GM21723 (cell line): ENCODE data around the gene COL15A1.

Experiments used
- ATAC-seq: cut with Tn5 transposase; IDR thresholded peaks from one replicate; pipeline ENCODE4 v1.9.1; 2021; ENCODE audit warnings: mild to moderate bottlenecking, moderate library complexity; ENCODE audit not compliant: unreplicated experiment

Gene COL15A1

GRCh38 chr9:98915599-98915998, 28.1 kb upstream of the COL15A1 start:
- no peak for ATAC-seq

- no peak for ATAC-seq
Observed at GRCh38 chr9:98916660-98917059, 27.0 kb upstream of the COL15A1 start.

GRCh38 chr9:98917746-98918487, 25.8 kb upstream of the COL15A1 start:
- no peak for ATAC-seq

GRCh38 chr9:98921732-98922131, 22.0 kb upstream of the COL15A1 start:
- no peak for ATAC-seq

GRCh38 chr9:98922721-98923435, 20.8 kb upstream of the COL15A1 start:
- ATAC-seq = no peak

- no peak for ATAC-seq
Observed at GRCh38 chr9:98923451-98924123, 20.1 kb upstream of the COL15A1 start.

- no peak for ATAC-seq
Observed at GRCh38 chr9:98924946-98925820, 18.5 kb upstream of the COL15A1 start.

- ATAC-seq = no peak
Observed at GRCh38 chr9:98925956-98926355, 17.8 kb upstream of the COL15A1 start.

- ATAC-seq = no peak
Observed at GRCh38 chr9:98927724-98928123, 16.0 kb upstream of the COL15A1 start.

GRCh38 chr9:98929071-98929470, 14.6 kb upstream of the COL15A1 start:
- no peak for ATAC-seq

GRCh38 chr9:98929895-98930341, 13.8 kb upstream of the COL15A1 start:
- ATAC-seq = no peak

GRCh38 chr9:98930792-98931191, 12.9 kb upstream of the COL15A1 start:
- ATAC-seq = no peak

- ATAC-seq = no peak
Observed at GRCh38 chr9:98931600-98932389, 11.9 kb upstream of the COL15A1 start.

GRCh38 chr9:98933185-98933584, 10.5 kb upstream of the COL15A1 start:
- no peak for ATAC-seq

- ATAC-seq = no peak
Observed at GRCh38 chr9:98933890-98934289, 9.8 kb upstream of the COL15A1 start.

GRCh38 chr9:98935071-98935505, 8.6 kb upstream of the COL15A1 start:
- no peak for ATAC-seq

- ATAC-seq = no peak
Observed at GRCh38 chr9:98940276-98940675, 3.4 kb upstream of the COL15A1 start.

- ATAC-seq = no peak
Observed at GRCh38 chr9:98941946-98942523, 1.7 kb upstream of the COL15A1 start.

GRCh38 chr9:98942906-98943681, 613 bp upstream of the COL15A1 start:
- no peak for ATAC-seq
